HEK293 (cell line): ENCODE data around the gene MAGI2.

Source experiments
- FEZF1 ChIP-seq: fragments of 450-650 bp; formaldehyde crosslinking; IDR thresholded peaks from 2 replicates; pipeline ENCODE4 v1.5.1; 2016; ENCODE audit warnings: missing biosample characterization, missing genetic modification characterization
- SETDB1 ChIP-seq: IDR thresholded peaks from one replicate; pipeline ENCODE4 v1.6.1; 2017; ENCODE audit warnings: mild to moderate bottlenecking, low read length, moderate library complexity, mixed read lengths; ENCODE audit not compliant: insufficient read length
- ZBTB17 ChIP-seq: fragments of 450-650 bp; formaldehyde crosslinking; IDR thresholded peaks from 2 replicates; pipeline ENCODE4 v1.5.1; 2016; ENCODE audit warnings: missing biosample characterization, missing genetic modification characterization
- ZBTB21 ChIP-seq: fragments of 450-650 bp; formaldehyde crosslinking; IDR thresholded peaks from 2 replicates; pipeline ENCODE4 v1.5.1; 2017; ENCODE audit warnings: missing biosample characterization, missing genetic modification characterization
- ZNF37A ChIP-seq: fragments of 450-650 bp; IDR thresholded peaks from 2 replicates; pipeline ENCODE4 v1.5.1; 2018; ENCODE audit warnings: missing biosample characterization, missing genetic modification characterization
- ZNF423 ChIP-seq: fragments of 450-650 bp; formaldehyde crosslinking; IDR thresholded peaks from 2 replicates; pipeline ENCODE4 v1.5.1; 2016; ENCODE audit warnings: missing biosample characterization, missing genetic modification characterization
- ZNF830 ChIP-seq: fragments of 450-650 bp; IDR thresholded peaks from 2 replicates; pipeline ENCODE4 v1.5.0; 2018; ENCODE audit warnings: missing biosample characterization, missing genetic modification characterization, low read depth, mild to moderate bottlenecking, moderate library complexity
- TF ChIP-seq, protein P1 (sequence below): sonication (generic); formaldehyde crosslinking; IDR thresholded peaks from 2 replicates; pipeline ENCODE4 v1.8.1; 2022; ENCODE audit warnings: mild to moderate bottlenecking, moderate library complexity, missing genetic modification reagents
- TF ChIP-seq, protein P2 (sequence below): fragments of 450-650 bp; formaldehyde crosslinking; IDR thresholded peaks from 2 replicates; pipeline ENCODE4 v1.5.1; 2016; ENCODE audit warnings: missing biosample characterization, missing genetic modification characterization

DNA sequence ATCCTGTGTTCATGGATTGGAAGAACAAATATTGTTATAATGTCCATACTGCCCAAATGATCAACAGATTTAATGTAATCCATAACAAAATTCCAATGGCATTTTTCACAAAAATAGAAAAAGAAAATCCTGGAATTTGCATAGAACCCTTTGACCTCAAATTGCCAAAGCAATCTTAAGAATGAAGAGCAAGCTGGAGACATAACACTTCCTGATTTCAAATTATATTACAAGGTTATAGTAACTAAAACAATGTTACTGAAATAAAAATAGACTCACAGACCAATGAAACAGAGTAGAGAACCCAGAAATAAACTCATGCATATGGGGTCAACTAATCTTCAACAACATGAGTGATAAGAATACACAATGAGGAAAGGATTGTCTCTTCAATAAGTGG lies 1352.4 kb downstream of the MAGI2 start:
- TF ChIP-seq SETDB1 (no peak), ZBTB17 (tag by site-specific recombination) (no peak), ZNF423 (tag by site-specific recombination) (no peak), ZNF830 (tag by site-specific recombination) (no peak), ZNF37A (tag by site-specific recombination) (no peak), FEZF1 (tag by site-specific recombination) (no peak), ZBTB21 (tag by site-specific recombination) (no peak)
- TF ChIP-seq, protein P1, sequence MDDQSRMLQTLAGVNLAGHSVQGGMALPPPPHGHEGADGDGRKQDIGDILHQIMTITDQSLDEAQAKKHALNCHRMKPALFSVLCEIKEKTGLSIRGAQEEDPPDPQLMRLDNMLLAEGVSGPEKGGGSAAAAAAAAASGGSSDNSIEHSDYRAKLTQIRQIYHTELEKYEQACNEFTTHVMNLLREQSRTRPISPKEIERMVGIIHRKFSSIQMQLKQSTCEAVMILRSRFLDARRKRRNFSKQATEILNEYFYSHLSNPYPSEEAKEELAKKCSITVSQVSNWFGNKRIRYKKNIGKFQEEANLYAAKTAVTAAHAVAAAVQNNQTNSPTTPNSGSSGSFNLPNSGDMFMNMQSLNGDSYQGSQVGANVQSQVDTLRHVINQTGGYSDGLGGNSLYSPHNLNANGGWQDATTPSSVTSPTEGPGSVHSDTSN = no peak
- TF ChIP-seq, protein P2, sequence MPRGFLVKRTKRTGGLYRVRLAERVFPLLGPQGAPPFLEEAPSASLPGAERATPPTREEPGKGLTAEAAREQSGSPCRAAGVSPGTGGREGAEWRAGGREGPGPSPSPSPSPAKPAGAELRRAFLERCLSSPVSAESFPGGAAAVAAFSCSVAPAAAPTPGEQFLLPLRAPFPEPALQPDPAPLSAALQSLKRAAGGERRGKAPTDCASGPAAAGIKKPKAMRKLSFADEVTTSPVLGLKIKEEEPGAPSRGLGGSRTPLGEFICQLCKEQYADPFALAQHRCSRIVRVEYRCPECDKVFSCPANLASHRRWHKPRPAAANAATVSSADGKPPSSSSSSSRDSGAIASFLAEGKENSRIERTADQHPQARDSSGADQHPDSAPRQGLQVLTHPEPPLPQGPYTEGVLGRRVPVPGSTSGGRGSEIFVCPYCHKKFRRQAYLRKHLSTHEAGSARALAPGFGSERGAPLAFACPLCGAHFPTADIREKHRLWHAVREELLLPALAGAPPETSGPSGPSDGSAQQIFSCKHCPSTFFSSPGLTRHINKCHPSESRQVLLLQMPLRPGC (tag by site-specific recombination) = no peak
